DOHH2 (cell line): Measurements from ENCODE around the gene NOTCH2NLA.
"Not testable (repeated sequence)": the region's sequence is repeated elsewhere in the genome, so short reads cannot be mapped to it uniquely, and the experiment has no call there.

Experiments
- H3F3A ChIP-seq: fragments of 200-600 bp; sonication (generic), shearing (Covaris generic); 2 replicates; pipeline ENCODE4 v1.6.0; 2016; ENCODE audit warnings: antibody characterized with exemption, mild to moderate bottlenecking; ENCODE audit not compliant: control insufficient read depth, insufficient read depth
- H3K27ac ChIP-seq: fragments of 200-600 bp; sonication (generic); 2 replicates; pipeline ENCODE4 v1.5.1; 2014; ENCODE audit warnings: low read depth, mild to moderate bottlenecking, low read length, moderate library complexity
- H3K27me3 ChIP-seq: fragments of 200-600 bp; sonication (generic); 2 replicates; pipeline ENCODE4 v1.6.1; 2014; ENCODE audit warnings: mild to moderate bottlenecking, low read length, mixed read lengths; ENCODE audit not compliant: control insufficient read depth
- H3K36me3 ChIP-seq: fragments of 200-600 bp; sonication (generic); 2 replicates; pipeline ENCODE4 v1.6.1; 2014; ENCODE audit warnings: mild to moderate bottlenecking, low read length, moderate library complexity, mixed read lengths; ENCODE audit not compliant: control insufficient read depth
- H3K4me1 ChIP-seq: fragments of 200-600 bp; sonication (generic); 2 replicates; pipeline ENCODE4 v1.6.1; 2014; ENCODE audit warnings: mild to moderate bottlenecking, low read length, mixed read lengths; ENCODE audit not compliant: control insufficient read depth
- H3K4me2 ChIP-seq: fragments of 200-600 bp; sonication (generic); 2 replicates; pipeline ENCODE4 v1.6.0; 2014; ENCODE audit warnings: mild to moderate bottlenecking, low read length, moderate library complexity
- H3K4me3 ChIP-seq: fragments of 200-600 bp; sonication (generic); 2 replicates; pipeline ENCODE4 v1.5.1; 2014; ENCODE audit warnings: mild to moderate bottlenecking, low read length, mixed read lengths
- H3K79me2 ChIP-seq: fragments of 200-600 bp; sonication (generic); 2 replicates; pipeline ENCODE4 v1.6.1; 2014; ENCODE audit warnings: mild to moderate bottlenecking, low read length, mixed read lengths; ENCODE audit not compliant: control insufficient read depth
- H3K9me2 ChIP-seq: fragments of 200-600 bp; sonication (generic); replicated peaks from 2 replicates; pipeline ENCODE4 v1.6.1; 2014; ENCODE audit warnings: mild to moderate bottlenecking, low read length, mixed read lengths; ENCODE audit not compliant: control insufficient read depth
- H3K9me3 ChIP-seq: fragments of 200-600 bp; sonication (generic); 2 replicates; pipeline ENCODE4 v1.6.1; 2014; ENCODE audit warnings: antibody characterized with exemption, low read length, mixed read lengths; ENCODE audit not compliant: control insufficient read depth, insufficient read depth
- H4K20me1 ChIP-seq: fragments of 200-600 bp; sonication (generic); 2 replicates; pipeline ENCODE4 v1.6.0; 2014; ENCODE audit warnings: low read depth, mild to moderate bottlenecking, antibody characterized with exemption, low read length, moderate library complexity; ENCODE audit not compliant: control insufficient read depth, insufficient read depth

NOTCH2NLA gene

GRCh38 chr1:146228710-146229477 lies at the start of gene NOTCH2NLA:
NOTCH2NLA (minus strand) TSS chr1:146229021; CDS start chr1:146189337, 39,684 bp downstream.
- H3K36me3 ChIP-seq, H3K4me1 ChIP-seq, H3K27ac ChIP-seq, H3K27me3 ChIP-seq, H3K79me2 ChIP-seq, H3F3A ChIP-seq, H4K20me1 ChIP-seq, H3K9me2 ChIP-seq, H3K9me3 ChIP-seq: not testable (repeated sequence)
- H3K4me3 ChIP-seq = peak within 1 kb of the TSS; percentile 58
- peak within 1 kb of the TSS; percentile 51 for H3K4me2 ChIP-seq

GRCh38 chr1:146278346-146278745 lies 49.5 kb upstream of the NOTCH2NLA start:
- not testable (repeated sequence) for H3K36me3 ChIP-seq, H3K79me2 ChIP-seq, H3K9me2 ChIP-seq, H3K9me3 ChIP-seq, H3K27me3 ChIP-seq, H3K4me2 ChIP-seq, H3K4me3 ChIP-seq, H3F3A ChIP-seq, H4K20me1 ChIP-seq, H3K27ac ChIP-seq, H3K4me1 ChIP-seq

- not testable (repeated sequence) for H3K4me2 ChIP-seq, H3K4me1 ChIP-seq, H3K9me3 ChIP-seq, H3K36me3 ChIP-seq, H3K4me3 ChIP-seq, H3K27me3 ChIP-seq, H3F3A ChIP-seq, H3K9me2 ChIP-seq, H3K79me2 ChIP-seq, H4K20me1 ChIP-seq, H3K27ac ChIP-seq
Measured at GRCh38 chr1:146277087-146277486, 48.3 kb upstream of the NOTCH2NLA start.

- not testable (repeated sequence) for H3K4me2 ChIP-seq
Measured at GRCh38 chr1:146274083-146274482, 45.3 kb upstream of the NOTCH2NLA start.

GRCh38 chr1:146273194-146273593 lies 44.4 kb upstream of the NOTCH2NLA start:
- not testable (repeated sequence) for H3K36me3 ChIP-seq, H3F3A ChIP-seq, H3K27ac ChIP-seq, H3K4me3 ChIP-seq, H3K79me2 ChIP-seq, H4K20me1 ChIP-seq, H3K9me2 ChIP-seq, H3K4me2 ChIP-seq, H3K4me1 ChIP-seq, H3K9me3 ChIP-seq, H3K27me3 ChIP-seq

More at GRCh38 chr1:146274083-146274482, 45.3 kb upstream of the NOTCH2NLA start:
- not testable (repeated sequence) for H3K9me2 ChIP-seq, H3K4me3 ChIP-seq, H3F3A ChIP-seq, H3K4me1 ChIP-seq, H3K9me3 ChIP-seq, H3K27ac ChIP-seq, H3K27me3 ChIP-seq, H3K36me3 ChIP-seq, H4K20me1 ChIP-seq, H3K79me2 ChIP-seq

GRCh38 chr1:146272734-146273133 lies 43.9 kb upstream of the NOTCH2NLA start:
- H3K27ac ChIP-seq, H3K9me2 ChIP-seq, H3K79me2 ChIP-seq, H4K20me1 ChIP-seq, H3F3A ChIP-seq, H3K27me3 ChIP-seq, H3K4me2 ChIP-seq, H3K9me3 ChIP-seq, H3K36me3 ChIP-seq, H3K4me3 ChIP-seq, H3K4me1 ChIP-seq: not testable (repeated sequence)

GRCh38 chr1:146271977-146272376 lies 43.2 kb upstream of the NOTCH2NLA start:
- H3K36me3 ChIP-seq, H3K4me3 ChIP-seq, H3K9me3 ChIP-seq, H4K20me1 ChIP-seq, H3F3A ChIP-seq, H3K4me1 ChIP-seq, H3K27ac ChIP-seq, H3K9me2 ChIP-seq, H3K27me3 ChIP-seq, H3K79me2 ChIP-seq, H3K4me2 ChIP-seq: not testable (repeated sequence)

- H3K4me1 ChIP-seq, H3F3A ChIP-seq, H3K4me2 ChIP-seq, H4K20me1 ChIP-seq, H3K4me3 ChIP-seq, H3K36me3 ChIP-seq, H3K27ac ChIP-seq, H3K79me2 ChIP-seq, H3K27me3 ChIP-seq, H3K9me3 ChIP-seq, H3K9me2 ChIP-seq: not testable (repeated sequence)
Measured at GRCh38 chr1:146270129-146270528, 41.3 kb upstream of the NOTCH2NLA start.
